Mesendoderm (in vitro differentiated cells): ENCODE data around the gene KIFBP.
"Not testable (repeated sequence)": the region's sequence is repeated elsewhere in the genome, so short reads cannot be mapped to it uniquely, and the experiment has no call there.

Experiments
- DNase-seq: peaks from one replicate; pipeline ENCODE4 v3.0.0; 2013
- H2AK5ac ChIP-seq: 2 replicates; pipeline ENCODE4 v1.6.1; 2013; ENCODE audit warnings: low read length, inconsistent platforms
- H2BK120ac ChIP-seq: 2 replicates; pipeline ENCODE4 v1.6.1; 2013; ENCODE audit warnings: low read depth, mild to moderate bottlenecking, low read length, moderate library complexity, mixed read lengths
- H2BK15ac ChIP-seq: replicated peaks from 2 replicates; pipeline ENCODE4 v1.6.1; 2013; ENCODE audit warnings: low read depth, mild to moderate bottlenecking, moderate library complexity
- H2BK5ac ChIP-seq: 2 replicates; pipeline ENCODE4 v1.6.1; 2013; ENCODE audit warnings: low read length, inconsistent platforms
- H3K18ac ChIP-seq: 2 replicates; pipeline ENCODE4 v1.6.1; 2013; ENCODE audit warnings: mild to moderate bottlenecking, low read length, mixed read lengths
- H3K23ac ChIP-seq: one replicate; pipeline ENCODE4 v1.6.1; 2013; ENCODE audit warnings: low read length
- H3K27ac ChIP-seq: 2 replicates; pipeline ENCODE4 v1.5.1; 2013; ENCODE audit warnings: low read depth, mild to moderate bottlenecking, inconsistent platforms, low read length, moderate library complexity
- H3K27me3 ChIP-seq: 2 replicates; pipeline ENCODE4 v1.6.1; 2013; ENCODE audit warnings: low read length, control low read depth, mild to moderate bottlenecking, inconsistent platforms; ENCODE audit not compliant: insufficient read depth, poor library complexity
- H3K36me3 ChIP-seq: 2 replicates; pipeline ENCODE4 v1.6.1; 2013; ENCODE audit warnings: low read length, inconsistent platforms; ENCODE audit not compliant: control insufficient read depth, insufficient read depth
- H3K4ac ChIP-seq: one replicate; pipeline ENCODE4 v1.6.1; 2013; ENCODE audit warnings: low read depth, mild to moderate bottlenecking, low read length, moderate library complexity
- H3K4me1 ChIP-seq: 2 replicates; pipeline ENCODE4 v1.6.1; 2013; ENCODE audit warnings: low read depth, low read length, inconsistent platforms; ENCODE audit not compliant: control insufficient read depth
- H3K4me2 ChIP-seq: 2 replicates; pipeline ENCODE4 v1.6.1; 2013; ENCODE audit warnings: low read length
- H3K4me3 ChIP-seq: 2 replicates; pipeline ENCODE4 v1.5.1; 2013; ENCODE audit warnings: mild to moderate bottlenecking, low read length
- H3K56ac ChIP-seq: one replicate; pipeline ENCODE4 v1.6.1; 2013; ENCODE audit warnings: low read length
- H3K79me1 ChIP-seq: 2 replicates; pipeline ENCODE4 v1.6.1; 2013; ENCODE audit warnings: low read length, inconsistent platforms
- H3K79me2 ChIP-seq: 2 replicates; pipeline ENCODE4 v1.6.1; 2013; ENCODE audit warnings: mild to moderate bottlenecking, low read length; ENCODE audit not compliant: control insufficient read depth, insufficient read depth
- H3K9ac ChIP-seq: 2 replicates; pipeline ENCODE4 v1.6.1; 2013; ENCODE audit warnings: low read length, inconsistent platforms
- H4K5ac ChIP-seq: one replicate; pipeline ENCODE4 v1.6.1; 2013; ENCODE audit warnings: low read length
- H4K8ac ChIP-seq: one replicate; pipeline ENCODE4 v1.6.1; 2013; ENCODE audit warnings: low read depth, mild to moderate bottlenecking, control low read depth, low read length, moderate library complexity
- WGBS: extraction: QIAGEN DNeasy Blood & Tissue Kit; methylation state at CpG from one replicate; pipeline ENCODE4 v1.1.7; 2013; ENCODE audit warnings: low lambda C conversion rate, missing lambda C conversion rate; ENCODE audit not compliant: insufficient coverage; ENCODE audit errors: extremely low coverage; 5-methylcytosine and 5-hydroxymethylcytosine counted together

Gene KIFBP

DNA sequence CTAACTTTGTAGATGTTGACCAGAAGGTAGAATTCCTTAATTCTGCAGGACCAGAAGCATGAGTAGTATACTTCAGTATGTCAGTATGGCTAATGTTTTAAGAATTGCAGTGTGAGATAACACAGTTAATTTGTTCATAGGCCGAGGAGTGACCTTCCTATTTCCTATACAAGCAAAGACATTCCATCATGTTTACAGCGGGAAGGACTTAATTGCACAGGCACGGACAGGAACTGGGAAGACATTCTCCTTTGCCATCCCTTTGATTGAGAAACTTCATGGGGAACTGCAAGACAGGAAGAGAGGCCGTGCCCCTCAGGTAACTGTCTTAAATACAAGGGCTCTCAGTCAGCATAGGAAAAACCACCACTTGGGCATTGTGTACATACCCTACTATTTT lies 25.5 kb upstream of the KIFBP start:
- Histone ChIP-seq H2AK5ac (no peak overlapping the region), H3K36me3 (peaks cover 9% of the 10 kb centered on the region), H2BK15ac (no peak overlapping the region), H3K23ac (no peak overlapping the region), H2BK5ac (no peak overlapping the region), H3K9ac (no peak overlapping the region), H3K79me1 (peaks cover 8% of the 10 kb centered on the region), H3K4me2 (no peak overlapping the region), H3K4me3 (no peak overlapping the region), H4K5ac (no peak overlapping the region), H3K27ac (no peak overlapping the region), H3K79me2 (peaks cover 28% of the 10 kb centered on the region), H3K4ac (no peak overlapping the region), H3K56ac (no peak overlapping the region), H2BK120ac (no peak overlapping the region), H3K27me3 (no peaks in the 10 kb centered on the region), H4K8ac (no peak overlapping the region), H3K18ac (no peak overlapping the region), H3K4me1 (no peaks in the 10 kb centered on the region)
- no peak for DNase-seq
- no CpG with 5 or more reads among the region's 4 CpGs for WGBS

DNA sequence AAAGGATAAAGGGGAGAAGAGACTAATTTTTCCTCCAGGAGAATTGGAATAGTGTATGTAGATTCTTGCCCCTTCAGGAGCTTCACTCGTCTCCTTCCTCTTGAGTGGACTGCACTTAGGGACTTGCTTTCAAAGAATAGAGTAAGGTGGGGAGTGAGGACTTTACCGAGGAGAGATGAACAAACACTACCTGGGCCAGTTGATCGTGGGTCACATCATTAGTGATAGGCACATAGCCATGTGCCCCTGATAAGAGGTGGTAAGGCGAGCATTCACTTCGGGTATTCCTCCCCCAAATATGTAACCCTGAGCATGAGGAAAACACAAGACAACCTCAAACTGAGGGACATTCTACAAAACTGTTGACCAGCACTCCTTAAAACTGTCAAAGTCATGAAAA lies 14.6 kb upstream of the KIFBP start:
- no CpG with 5 or more reads among the region's 5 CpGs for WGBS
- H3K4me3 ChIP-seq, result no peak overlapping the region

DNA sequence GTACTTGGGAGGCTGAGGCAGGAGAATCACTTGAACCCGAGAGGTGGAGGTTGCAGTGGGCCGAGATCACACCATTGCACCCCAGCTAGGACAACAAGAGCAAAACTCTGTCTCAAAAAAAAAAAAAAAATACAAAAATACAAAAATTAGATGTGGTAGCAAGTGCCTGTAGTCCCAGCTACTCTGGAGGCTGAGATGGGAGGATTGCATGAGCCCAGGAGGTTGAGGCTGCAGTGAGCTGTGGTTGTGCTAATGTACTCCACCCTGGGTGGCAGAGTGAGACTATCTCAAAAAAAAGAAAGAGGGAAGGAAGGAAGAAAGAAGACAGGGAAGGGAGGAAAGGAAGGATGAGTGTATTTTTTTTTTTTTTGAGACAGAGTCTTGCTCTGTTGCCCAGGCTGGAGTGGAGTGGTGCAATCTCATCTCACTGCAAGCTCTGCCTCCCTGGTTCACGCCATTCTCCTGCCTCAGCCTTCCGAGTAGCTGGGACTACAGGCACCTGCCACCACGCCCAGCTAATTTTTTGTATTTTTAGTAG lies 12.6 kb upstream of the KIFBP start:
- not testable (repeated sequence) for H3K27ac ChIP-seq, H4K5ac ChIP-seq, H3K27me3 ChIP-seq, H3K79me1 ChIP-seq, H3K9ac ChIP-seq, H2BK5ac ChIP-seq, H3K4me3 ChIP-seq, H2BK15ac ChIP-seq, H3K4me2 ChIP-seq, H2BK120ac ChIP-seq, H4K8ac ChIP-seq, DNase-seq, H3K4me1 ChIP-seq, H3K18ac ChIP-seq, H3K79me2 ChIP-seq, H3K4ac ChIP-seq, H3K23ac ChIP-seq, H2AK5ac ChIP-seq, H3K56ac ChIP-seq
- peaks cover 33% of the 10 kb centered on the region for H3K36me3 ChIP-seq
- no CpG with 5 or more reads among the region's 5 CpGs for WGBS

More for the DNA sequence above, 14.6 kb upstream of the KIFBP start:
- Histone ChIP-seq H2BK5ac (no peak overlapping the region), H4K8ac (no peak overlapping the region), H3K36me3 (peaks cover 36% of the 10 kb centered on the region), H3K56ac (no peak overlapping the region), H3K27ac (no peak overlapping the region), H2AK5ac (no peak overlapping the region), H3K4ac (no peak overlapping the region), H2BK120ac (no peak overlapping the region), H3K23ac (no peak overlapping the region), H3K4me1 (no peaks in the 10 kb centered on the region), H3K79me2 (peaks cover 6% of the 10 kb centered on the region), H3K9ac (no peak overlapping the region), H4K5ac (no peak overlapping the region), H3K79me1 (peaks cover 8% of the 10 kb centered on the region), H3K18ac (no peak overlapping the region), H3K27me3 (no peaks in the 10 kb centered on the region), H3K4me2 (no peak overlapping the region), H2BK15ac (no peak overlapping the region)
- no peak for DNase-seq

DNA sequence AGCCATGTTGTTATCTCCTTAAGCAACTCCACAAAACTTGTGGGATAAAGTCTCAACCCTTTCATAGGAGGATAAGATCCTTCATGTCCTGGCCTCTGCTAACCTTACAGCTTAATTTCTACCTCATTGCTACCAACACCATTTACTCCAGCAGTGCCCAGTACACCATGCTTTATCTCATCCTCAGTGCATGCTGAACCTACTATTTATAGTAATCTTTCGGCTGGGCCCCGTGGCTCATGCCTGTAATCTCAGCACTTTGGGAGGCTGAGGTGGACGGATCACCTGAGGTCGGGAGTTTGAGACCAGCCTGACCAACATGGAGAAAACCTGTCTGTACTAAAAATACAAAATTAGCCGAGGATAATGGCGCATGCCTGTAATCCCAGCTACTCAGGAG lies 8.9 kb upstream of the KIFBP start:
- not testable (repeated sequence) for H2BK120ac ChIP-seq, H4K5ac ChIP-seq, H3K18ac ChIP-seq, H3K27ac ChIP-seq, H3K4me1 ChIP-seq, H3K4me2 ChIP-seq, H3K27me3 ChIP-seq, H3K4ac ChIP-seq, DNase-seq, H3K9ac ChIP-seq, H3K79me1 ChIP-seq, H2BK15ac ChIP-seq, H4K8ac ChIP-seq, H3K23ac ChIP-seq, H3K4me3 ChIP-seq, H3K56ac ChIP-seq, H2AK5ac ChIP-seq, H3K79me2 ChIP-seq, H2BK5ac ChIP-seq
- no CpG with 5 or more reads among the region's 6 CpGs for WGBS
- peaks cover 22% of the 10 kb centered on the region for H3K36me3 ChIP-seq

DNA sequence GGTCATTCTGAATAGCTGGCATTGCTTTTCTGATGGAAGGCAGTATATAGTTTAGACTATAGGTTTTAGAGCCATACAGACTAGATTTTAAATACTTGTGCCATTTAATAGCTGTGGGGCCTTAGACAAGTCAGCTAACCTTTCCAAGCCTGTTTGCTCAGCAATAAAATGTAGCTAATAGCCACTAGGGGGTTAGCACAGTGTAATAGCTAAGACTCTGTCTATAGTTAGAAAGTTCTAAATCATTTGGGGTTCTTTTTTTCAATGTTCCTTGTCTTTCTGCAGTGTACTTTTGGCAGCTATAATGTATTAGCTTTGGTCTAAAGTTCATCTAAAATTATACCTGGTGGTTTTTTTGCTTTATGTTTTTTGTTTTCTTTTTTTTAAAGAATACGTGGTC lies 7.5 kb upstream of the KIFBP start:
- no peak overlapping the region for H3K23ac ChIP-seq
- H3K27ac ChIP-seq, result no peak overlapping the region
- WGBS, result no CpG with 5 or more reads among the region's 1 CpG
- no peak overlapping the region for H2BK120ac ChIP-seq
- no peaks in the 10 kb centered on the region for H3K79me1 ChIP-seq
- H3K4ac ChIP-seq, result no peak overlapping the region
- peaks cover 18% of the 10 kb centered on the region for H3K36me3 ChIP-seq
- H2BK15ac ChIP-seq, result no peak overlapping the region
- no peak overlapping the region for H3K18ac ChIP-seq
- H4K5ac ChIP-seq, result no peak overlapping the region
- DNase-seq, result peak; percentile 22
- no peaks in the 10 kb centered on the region for H3K4me1 ChIP-seq
- no peak overlapping the region for H3K4me3 ChIP-seq
- H2AK5ac ChIP-seq, result no peak overlapping the region
- no peak overlapping the region for H4K8ac ChIP-seq
- no peak overlapping the region for H2BK5ac ChIP-seq
- no peak overlapping the region for H3K56ac ChIP-seq
- H3K27me3 ChIP-seq, result no peaks in the 10 kb centered on the region
- no peak overlapping the region for H3K9ac ChIP-seq
- no peaks in the 10 kb centered on the region for H3K79me2 ChIP-seq
- no peak overlapping the region for H3K4me2 ChIP-seq

DNA sequence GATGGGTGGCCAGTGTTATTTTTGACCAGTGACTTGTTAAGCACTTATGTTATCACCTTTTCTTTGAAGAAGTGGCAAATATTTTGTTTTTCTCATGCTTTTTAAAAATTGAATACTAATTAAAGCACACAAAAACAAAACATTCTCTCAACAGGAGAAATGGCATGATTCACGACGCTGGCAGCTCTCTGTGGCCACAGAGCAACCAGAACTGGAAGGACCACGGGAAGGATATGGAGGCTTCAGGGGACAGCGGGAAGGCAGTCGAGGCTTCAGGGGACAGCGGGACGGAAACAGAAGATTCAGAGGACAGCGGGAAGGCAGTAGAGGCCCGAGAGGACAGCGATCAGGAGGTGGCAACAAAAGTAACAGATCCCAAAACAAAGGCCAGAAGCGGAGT lies 6.2 kb upstream of the KIFBP start:
- Histone ChIP-seq H3K4me1 (no peaks in the 10 kb centered on the region), H2BK15ac (no peak overlapping the region), H4K5ac (no peak overlapping the region), H3K18ac (no peak overlapping the region), H3K27ac (no peak overlapping the region), H3K79me2 (no peaks in the 10 kb centered on the region), H3K36me3 (peaks cover 17% of the 10 kb centered on the region), H3K56ac (no peak overlapping the region), H2BK5ac (no peak overlapping the region), H2AK5ac (no peak overlapping the region), H3K23ac (no peak overlapping the region), H4K8ac (no peak overlapping the region), H3K4ac (no peak overlapping the region), H3K4me2 (no peak overlapping the region), H3K4me3 (no peak overlapping the region), H3K27me3 (no peaks in the 10 kb centered on the region), H2BK120ac (no peak overlapping the region), H3K9ac (no peak overlapping the region), H3K79me1 (no peaks in the 10 kb centered on the region)
- DNase-seq, result no peak
- no CpG with 5 or more reads among the region's 11 CpGs for WGBS
